Raji (cell line): Measurements from ENCODE around the gene WDR87.

Experiments used
- POLR2A ChIP-seq: IDR thresholded peaks from 2 replicates; pipeline ENCODE4 v1.6.1; 2011; ENCODE audit warnings: low read depth, low read length, control low read depth; ENCODE audit not compliant: insufficient read depth

The WDR87 gene

GRCh38 chr19:37906869-37907734, 708 bp upstream of the WDR87 start, which contains the start of gene SIPA1L3:
Gene SIPA1L3 (plus strand): TSS chr19:37907208. CDS start chr19:38081566, 174,358 bp downstream.
- peak; percentile 58 for TF ChIP-seq POLR2A

GRCh38 chr19:37903096-37903495, 3.3 kb downstream of the WDR87 start:
- TF ChIP-seq POLR2A = no peak

GRCh38 chr19:37902668-37903067, 3.7 kb downstream of the WDR87 start:
- no peak for TF ChIP-seq POLR2A

GRCh38 chr19:37899966-37900365, 6.4 kb downstream of the WDR87 start:
- no peak for TF ChIP-seq POLR2A

- no peak for TF ChIP-seq POLR2A
Measured at GRCh38 chr19:37899453-37899852, 6.9 kb downstream of the WDR87 start.

- no peak for TF ChIP-seq POLR2A
Measured at GRCh38 chr19:37896180-37896579, 10.2 kb downstream of the WDR87 start.

- TF ChIP-seq POLR2A = no peak
Measured at GRCh38 chr19:37893845-37894575, 12.4 kb downstream of the WDR87 start.

- TF ChIP-seq POLR2A = no peak
Measured at GRCh38 chr19:37886571-37886970, 19.8 kb downstream of the WDR87 start.

GRCh38 chr19:37885392-37885791, 21.0 kb downstream of the WDR87 start:
- no peak for TF ChIP-seq POLR2A

- no peak for TF ChIP-seq POLR2A
Measured at GRCh38 chr19:37877147-37877546, 29.2 kb downstream of the WDR87 start.

- no peak for TF ChIP-seq POLR2A
Measured at GRCh38 chr19:37876032-37876431, 30.4 kb downstream of the WDR87 start.

GRCh38 chr19:37874784-37875183, 31.6 kb downstream of the WDR87 start:
- no peak for TF ChIP-seq POLR2A

- TF ChIP-seq POLR2A = no peak
Measured at GRCh38 chr19:37872383-37872782, 34.0 kb downstream of the WDR87 start.

GRCh38 chr19:37869766-37870340, 36.5 kb downstream of the WDR87 start:
- TF ChIP-seq POLR2A = no peak

GRCh38 chr19:37867831-37868230, 38.6 kb downstream of the WDR87 start:
- TF ChIP-seq POLR2A = no peak

- TF ChIP-seq POLR2A = no peak
Measured at GRCh38 chr19:37864501-37864900, 41.9 kb downstream of the WDR87 start.

GRCh38 chr19:37855098-37855497, 51.3 kb downstream of the WDR87 start:
- TF ChIP-seq POLR2A = no peak

- TF ChIP-seq POLR2A = no peak
Measured at GRCh38 chr19:37845932-37846331, 60.5 kb downstream of the WDR87 start.
